SKM-1 (cell line): ENCODE measurements around the gene PTGS1.
"Not testable (repeated sequence)": the region's sequence is repeated elsewhere in the genome, so short reads cannot be mapped to it uniquely, and the experiment has no call there.

Experiments used
- DNase-seq: peaks from one replicate; lab custom pipeline; 2025; ENCODE audit not compliant: unreplicated experiment; lab: John Stamatoyannopoulos, UW

Gene PTGS1

DNA sequence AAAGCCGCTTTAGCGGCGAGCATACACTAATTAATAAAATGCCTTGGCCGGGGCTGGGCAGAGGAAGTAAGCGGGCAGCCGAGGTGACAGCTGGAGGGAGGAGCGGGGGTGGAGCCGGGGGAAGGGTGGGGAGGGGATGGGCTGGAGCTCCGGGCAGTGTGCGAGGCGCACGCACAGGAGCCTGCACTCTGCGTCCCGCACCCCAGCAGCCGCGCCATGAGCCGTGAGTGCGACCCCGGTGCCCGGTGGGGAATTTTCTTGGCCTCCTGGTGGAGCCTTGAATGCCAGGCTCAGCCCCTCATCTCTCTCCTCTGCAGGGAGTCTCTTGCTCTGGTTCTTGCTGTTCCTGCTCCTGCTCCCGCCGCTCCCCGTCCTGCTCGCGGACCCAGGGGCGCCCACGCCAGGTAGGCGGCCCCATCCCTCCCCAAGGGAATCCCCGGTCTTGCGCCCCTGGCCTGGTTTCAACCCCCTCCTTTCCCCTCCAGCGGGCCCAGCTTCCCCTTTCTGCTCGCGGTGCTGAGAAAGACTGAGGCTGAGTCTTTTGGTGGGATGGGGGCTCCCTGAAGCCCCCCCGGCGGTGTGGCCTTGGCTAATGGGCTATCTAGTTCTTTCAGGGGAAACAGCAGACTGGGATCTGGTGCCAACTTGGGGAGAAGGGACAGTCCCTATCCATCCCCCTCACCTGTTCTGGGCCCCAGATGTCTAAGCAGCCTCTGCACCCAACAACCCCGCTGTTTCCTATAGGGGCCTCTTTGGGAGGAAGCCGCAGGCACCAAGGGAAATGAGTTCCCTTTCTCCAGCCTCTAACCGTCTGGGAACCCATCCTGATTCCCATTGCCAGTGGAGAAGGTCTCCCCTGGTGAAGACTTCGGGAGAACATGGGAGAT is at the start of gene PTGS1:
Gene PTGS1, plus strand, starts transcription at position 156 of the 887 bp plus-strand sequence. Its CDS starts 61 bp downstream, at position 217.
- peak; percentile 63 for DNase-seq

- no peak for DNase-seq
These were observed 48.3 kb upstream of the PTGS1 start for GRCh38 chr9:122322553-122322952.

DNA sequence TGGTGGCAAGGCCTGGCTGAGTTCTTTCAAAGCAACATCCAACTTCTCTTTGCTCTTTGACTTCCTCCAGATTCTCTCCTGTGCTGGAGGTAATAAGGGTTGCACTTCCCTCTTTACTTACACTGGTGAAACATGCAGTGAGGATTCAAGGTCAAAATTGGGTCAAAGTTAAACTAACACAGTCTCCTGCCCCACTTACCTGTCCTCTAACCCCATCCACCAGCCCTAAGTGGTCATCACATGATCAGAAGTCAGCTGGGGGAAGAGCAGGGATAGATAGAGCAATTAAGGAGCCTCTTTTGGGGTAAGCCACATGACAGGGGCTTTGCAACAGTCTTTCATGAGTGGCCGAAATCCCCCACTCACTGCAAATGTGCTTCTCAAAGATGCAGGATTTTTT is 46.2 kb upstream of the PTGS1 start:
- not testable (repeated sequence) for DNase-seq

- no peak for DNase-seq
These were observed 45.7 kb upstream of the PTGS1 start for GRCh38 chr9:122325124-122325523.

DNA sequence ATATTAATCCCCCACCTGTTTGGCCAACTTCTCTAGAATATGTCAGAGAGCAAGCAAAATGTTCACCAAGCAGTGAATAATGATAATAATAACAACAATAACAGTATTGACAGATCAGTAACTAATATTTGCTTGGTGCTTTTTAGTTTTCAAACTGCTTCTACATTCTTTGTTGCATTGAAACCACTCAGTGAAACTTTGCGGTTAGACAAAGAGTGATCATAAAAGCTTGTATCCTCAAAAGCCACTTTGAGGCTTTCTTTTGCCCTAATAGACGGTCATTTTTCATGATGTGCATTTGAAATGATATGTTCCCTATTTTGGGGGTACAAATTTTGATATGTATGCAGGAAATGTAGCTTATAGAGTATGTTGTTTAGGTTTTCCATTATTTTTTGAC is 43.6 kb upstream of the PTGS1 start:
- DNase-seq, result no peak

- no peak for DNase-seq
These were observed 41.2 kb upstream of the PTGS1 start for GRCh38 chr9:122329597-122329996.

DNA sequence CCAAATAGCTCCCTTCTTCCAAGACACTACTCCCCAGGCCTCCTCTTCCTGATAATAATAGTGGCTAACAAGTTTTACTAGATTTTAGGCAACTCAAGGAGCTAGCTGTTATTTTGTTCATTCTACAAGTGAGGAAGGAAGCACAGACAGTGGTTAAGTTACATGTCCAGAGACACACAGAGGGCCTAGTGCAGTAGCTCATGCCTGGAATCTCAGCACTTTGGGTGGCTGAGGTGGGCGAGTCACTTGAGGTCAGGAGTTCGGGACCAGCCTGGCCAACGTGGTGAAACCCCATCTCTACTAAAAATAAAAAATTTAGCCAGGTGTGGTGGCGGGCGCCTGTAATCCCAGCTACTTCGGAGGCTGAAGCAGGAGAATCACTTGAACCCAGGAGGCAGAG is 40.4 kb upstream of the PTGS1 start:
- DNase-seq, result not testable (repeated sequence)

DNA sequence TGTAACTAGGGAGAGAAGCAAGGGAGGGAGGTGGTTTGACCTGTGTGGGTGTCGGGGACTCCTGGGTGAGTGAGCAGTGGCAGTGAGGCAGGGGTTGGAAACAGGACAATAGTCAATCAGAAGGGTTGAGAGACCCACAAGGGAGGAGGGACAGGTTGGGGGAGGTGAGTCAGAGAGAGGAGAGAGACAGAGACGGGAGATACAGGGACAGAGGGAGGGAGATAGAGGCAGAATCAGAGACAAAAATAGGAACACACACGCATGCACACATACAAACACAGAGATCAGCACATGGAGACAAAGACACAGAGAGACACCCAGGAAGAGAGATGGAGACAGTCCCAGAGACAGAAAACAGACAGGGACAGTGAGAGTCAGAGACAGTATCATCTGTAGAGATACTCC is 39.3 kb upstream of the PTGS1 start:
- DNase-seq, result no peak

DNA sequence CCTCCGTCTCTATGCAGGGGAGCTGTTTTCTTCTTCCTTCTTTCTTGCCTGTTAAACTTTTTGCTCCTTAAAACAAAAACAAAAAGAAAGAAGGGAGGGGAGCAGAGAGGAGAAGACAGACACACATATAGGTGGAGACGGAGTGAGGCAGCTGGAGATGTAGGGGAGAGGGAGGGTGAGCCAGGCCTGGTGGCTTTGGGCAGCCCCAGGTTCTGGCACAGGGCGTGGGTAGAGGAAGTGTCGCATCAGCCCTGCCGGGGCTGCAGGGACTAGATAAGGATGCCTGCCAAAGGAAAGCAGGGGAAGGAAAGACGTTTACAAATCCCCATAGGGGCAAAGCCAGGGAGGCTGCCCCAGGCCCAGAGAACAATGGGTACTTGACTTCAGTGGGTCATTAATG is 38.7 kb upstream of the PTGS1 start:
- no peak for DNase-seq

DNA sequence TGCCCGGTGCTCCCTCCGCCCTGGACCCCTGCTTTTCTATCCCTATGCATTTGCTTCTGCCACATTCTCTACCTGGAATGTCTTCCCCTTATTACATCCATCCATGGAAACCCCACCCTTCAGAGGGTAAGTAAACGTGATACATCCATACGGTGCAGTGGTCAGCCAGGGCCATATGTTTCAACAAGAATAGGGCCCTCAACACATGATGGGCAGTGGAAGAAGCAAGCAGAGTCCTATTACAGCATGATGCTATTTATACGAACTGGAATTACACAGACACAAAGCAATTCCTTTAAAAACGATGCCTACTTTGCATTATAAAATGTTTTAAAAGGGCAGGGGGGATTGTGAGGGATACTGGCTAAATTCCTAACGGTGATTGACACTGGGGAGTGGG is 38.2 kb upstream of the PTGS1 start:
- no peak for DNase-seq

- no peak for DNase-seq
These were observed 37.5 kb upstream of the PTGS1 start for GRCh38 chr9:122333169-122333808.

DNA sequence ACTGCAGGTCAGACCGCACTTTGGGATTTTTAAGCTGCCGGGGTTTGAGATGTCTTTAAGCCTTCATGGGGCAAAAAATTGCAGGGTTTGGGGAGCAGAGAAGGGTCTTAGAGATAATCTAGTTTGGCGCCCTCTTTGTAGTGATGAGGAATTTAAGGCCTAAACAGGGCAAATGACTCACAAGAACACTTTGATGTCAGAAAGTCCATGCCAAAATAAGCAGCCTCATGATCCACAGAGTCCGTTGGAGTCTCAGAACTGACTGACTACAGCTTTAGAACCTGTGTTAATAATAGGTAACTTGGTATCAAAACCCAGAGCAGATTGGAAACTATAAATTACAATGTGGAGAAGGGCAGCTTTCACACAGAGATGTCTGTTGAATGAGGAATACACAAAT is 35.9 kb upstream of the PTGS1 start:
- DNase-seq, result no peak

DNA sequence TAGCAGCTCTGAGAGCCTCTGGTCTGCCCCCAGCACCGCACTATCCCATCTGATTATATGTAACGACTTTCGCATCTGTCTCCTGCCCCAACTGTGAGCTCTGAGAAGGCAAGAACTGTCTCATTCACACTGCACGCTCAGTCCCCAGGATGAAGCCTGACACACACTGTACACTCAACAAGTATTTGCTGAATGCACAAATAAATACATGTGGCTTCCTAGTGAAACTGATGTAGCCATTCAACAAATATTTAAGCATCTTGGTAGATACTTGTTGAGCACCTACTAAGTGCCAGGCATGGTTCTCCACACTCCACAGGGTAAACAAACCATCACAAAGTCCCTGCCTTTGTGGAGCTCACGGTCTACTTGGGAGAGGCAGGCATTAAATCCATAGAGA is 34.6 kb upstream of the PTGS1 start:
- DNase-seq, result no peak

DNA sequence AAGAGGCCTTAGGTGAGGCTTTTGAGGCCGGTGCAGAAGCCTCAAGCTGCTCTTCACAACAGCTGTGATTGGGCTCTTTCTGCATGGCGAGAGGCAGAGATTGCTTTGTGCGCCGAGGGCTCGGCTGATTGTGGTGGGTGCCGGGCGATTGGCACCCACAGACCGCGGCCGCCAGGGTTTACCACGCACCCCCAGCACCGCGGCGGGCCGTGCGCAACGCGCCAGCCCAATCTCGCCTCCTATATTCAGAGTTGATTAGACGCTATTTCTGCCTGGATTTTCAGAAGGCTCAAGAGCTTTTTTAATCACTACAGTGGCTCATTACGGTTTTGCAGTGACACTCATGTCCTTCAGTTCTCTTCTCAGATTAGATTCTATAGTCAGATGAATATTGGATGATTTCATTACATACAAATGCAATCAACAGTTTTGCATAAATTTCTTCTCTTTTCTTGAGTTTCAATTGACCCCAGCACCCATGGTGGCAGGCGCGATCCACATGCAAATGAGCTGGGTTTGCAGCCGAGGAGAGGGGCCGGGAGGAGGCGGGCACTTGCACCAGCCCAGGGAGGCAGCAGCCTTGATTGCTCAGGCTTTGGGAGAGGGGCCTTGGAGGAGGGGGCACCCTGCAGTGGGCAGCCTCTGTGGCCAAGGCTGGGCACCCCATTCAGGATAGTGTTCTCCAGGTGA is 33.8 kb upstream of the PTGS1 start:
- no peak for DNase-seq

DNA sequence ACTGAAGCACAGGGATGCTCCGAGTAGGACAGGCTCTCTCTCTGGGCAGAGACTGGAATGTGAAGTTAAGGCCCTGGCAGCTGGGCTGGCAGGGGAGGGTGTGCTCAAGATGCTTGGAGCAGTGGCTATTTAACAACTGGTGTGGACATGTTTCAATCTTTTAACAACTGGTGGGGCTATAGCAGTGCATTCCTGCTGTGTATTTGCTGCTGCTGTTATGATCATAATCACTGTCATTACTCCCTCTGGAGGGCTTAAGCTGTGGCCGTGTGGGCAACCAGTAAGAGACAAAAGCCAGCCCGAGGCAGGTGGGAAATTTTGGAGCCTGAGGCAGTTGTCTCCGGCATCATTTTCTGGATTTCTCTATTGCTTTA is 33.3 kb upstream of the PTGS1 start:
- DNase-seq, result no peak

- no peak for DNase-seq
These were observed 32.3 kb upstream of the PTGS1 start for GRCh38 chr9:122338536-122338935.

DNA sequence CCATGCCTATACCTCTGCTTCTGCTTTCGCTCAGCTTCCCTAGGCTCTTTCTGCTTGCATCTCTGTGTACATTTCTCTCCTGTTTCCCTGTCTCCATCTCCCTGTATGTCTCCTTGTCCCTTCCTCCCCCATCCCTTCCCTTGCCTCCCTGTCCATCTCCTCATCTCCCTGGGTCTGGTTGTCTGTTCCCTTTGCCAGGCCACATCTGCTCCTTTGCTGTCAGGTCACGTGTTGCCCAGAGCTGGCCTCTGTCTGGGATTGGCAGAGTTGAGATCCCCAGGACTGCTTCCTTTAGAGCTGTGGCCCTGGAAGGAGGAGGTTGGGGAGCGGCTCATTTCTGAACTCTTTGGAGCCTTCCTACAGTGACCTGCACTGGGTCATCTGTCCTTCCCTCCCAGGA is 31.8 kb upstream of the PTGS1 start:
- DNase-seq, result no peak

GRCh38 chr9:122339579-122339978 is 31.2 kb upstream of the PTGS1 start:
- DNase-seq, result no peak

DNA sequence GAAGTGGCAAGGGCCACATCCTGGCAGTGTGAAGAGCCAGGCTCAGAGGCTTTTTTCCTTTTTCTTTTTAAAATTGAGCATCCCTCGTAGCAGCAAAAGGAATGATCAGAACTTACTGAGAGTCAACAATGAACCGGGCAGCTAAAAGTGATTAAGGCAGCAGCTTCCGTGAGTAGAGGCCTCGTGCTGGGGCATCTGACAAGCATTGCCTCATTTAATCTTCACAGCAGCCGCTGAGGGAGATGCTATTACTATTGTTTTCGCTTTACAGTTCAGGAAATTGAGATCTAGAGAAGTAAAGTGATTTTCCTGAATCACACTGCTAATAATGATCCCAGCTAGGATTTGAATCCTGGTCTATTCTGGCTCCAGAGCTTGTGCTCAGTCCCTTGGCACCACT is 30.7 kb upstream of the PTGS1 start:
- DNase-seq, result no peak

DNA sequence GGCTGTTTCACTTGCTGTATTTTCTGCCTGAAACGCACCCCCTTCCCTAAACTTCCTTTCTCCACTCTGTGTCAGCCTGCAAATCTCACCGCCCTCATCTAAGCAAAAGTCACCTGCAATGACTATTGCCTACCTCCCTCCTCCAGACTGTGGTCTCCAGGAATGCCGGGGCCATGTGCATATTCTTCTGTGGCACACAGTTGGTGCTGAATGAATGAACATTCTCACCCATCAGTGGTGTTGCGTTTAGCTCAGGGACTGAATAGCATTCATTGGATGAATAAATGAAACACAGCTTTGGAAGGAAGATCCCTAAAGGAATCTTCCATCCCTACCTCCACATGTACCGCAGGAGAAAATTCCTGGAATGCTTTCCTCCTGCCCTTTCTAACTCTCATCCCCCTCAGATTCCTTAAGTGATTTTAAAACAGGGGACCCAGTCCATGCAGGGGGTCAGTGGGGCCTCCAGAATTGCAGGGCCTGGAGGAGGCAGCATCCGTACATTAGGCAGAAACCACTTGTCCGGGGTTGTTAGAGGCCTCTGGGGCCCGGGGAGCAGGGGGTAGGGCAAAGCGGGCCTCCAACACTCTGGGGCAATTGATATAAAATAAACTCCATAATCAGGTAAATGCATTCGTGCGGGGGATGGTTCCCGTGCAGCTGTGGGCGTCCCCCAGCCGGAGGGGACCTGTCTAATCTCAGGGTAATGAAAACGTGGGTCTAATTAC is 28.3 kb upstream of the PTGS1 start:
- DNase-seq, result no peak
